HG02763 (cell line): ENCODE measurements around the gene PRKCZ.

Source experiments
- ATAC-seq: cut with Tn5 transposase; IDR thresholded peaks from one replicate; pipeline ENCODE4 v1.9.1; 2021; ENCODE audit warnings: mild to moderate bottlenecking, moderate library complexity; ENCODE audit not compliant: unreplicated experiment

The PRKCZ gene

DNA sequence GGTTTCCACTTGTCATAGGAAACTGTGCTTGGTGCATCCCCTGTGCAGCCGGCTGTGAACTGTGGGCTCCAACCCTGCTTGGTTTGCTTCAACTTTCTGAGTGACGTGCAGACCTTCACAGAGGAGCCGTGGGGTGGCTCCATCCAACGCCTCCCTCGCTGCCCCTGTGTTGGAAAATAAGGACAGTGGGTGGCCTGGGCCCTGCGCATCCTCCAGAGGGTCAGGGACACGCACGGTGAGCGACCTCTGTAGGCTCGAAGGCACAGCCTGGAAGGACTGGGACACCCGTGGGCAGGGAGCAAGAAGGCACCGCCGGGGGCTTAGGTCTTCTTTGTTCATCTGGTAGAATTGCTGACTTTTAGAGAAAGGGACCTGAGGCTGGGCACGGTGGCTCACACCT, 150.9 kb downstream of the PRKCZ start:
- no peak for ATAC-seq

DNA sequence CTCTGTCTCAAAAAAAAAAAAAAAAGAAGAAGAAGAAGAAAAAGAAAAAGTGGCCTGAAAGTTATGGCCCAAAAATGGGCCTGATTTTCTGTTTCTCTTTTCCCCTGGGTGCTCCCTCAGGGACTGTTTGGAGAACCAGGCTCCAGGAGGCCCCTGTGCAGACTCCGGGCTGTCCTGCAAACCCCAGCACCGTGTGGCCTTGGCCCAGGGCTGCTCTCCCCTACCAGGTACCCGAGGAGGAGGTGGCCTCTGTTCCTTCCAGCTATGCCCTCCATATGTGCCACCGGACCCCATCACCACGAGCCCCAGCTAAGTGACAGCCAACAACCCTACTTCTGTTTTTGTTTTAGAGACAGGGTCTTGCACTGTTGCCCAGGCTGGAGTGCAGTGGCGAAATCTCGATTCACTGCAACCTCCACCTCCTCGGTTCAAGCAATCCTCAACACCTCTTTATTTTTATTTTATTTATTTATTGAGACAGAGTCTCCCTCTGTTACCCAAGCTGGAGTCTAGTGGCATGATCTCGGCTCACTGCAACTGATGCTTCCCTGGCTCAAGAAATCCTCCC, 151.9 kb downstream of the PRKCZ start:
- no peak for ATAC-seq

DNA sequence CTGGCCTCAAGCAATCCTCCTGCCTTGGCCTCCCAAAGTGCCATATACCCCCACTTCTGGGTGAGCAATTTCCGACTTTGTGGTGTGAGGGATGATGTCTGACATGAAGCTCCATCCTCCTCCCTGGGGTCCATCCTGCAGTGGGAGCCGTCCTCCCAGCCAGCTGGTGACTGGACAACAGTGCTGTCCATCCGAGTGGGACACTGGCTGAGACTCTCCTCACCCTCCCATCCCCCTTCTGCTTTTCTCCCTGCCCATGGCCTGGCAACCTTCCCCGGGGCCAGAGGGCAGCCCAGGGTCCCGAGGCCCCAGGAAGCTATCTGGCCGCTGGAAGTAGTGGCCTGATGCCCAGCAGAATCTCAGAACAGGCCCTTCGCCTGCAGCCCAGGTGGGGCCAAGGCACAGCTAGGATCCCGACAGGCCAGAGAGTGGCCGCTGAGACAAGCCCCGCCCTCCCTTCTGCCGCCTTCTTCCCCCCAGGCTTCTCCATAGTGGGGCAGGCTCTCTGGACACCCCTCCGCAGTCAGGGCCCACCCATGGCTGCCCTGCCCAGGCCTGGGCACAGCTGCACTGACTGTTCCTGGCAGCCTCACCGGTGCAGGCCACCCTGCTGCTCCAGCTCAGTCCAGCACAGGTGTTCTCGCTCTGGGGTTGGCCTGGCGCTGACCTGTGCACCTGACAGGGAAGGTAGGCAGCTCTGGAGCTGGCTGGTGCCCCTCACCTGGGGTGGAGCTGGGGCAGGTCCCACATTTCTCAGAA, 152.8 kb downstream of the PRKCZ start:
- no peak for ATAC-seq

- ATAC-seq, result no peak
Observed at GRCh38 chr1:2203671-2204414, 153.6 kb downstream of the PRKCZ start.

DNA sequence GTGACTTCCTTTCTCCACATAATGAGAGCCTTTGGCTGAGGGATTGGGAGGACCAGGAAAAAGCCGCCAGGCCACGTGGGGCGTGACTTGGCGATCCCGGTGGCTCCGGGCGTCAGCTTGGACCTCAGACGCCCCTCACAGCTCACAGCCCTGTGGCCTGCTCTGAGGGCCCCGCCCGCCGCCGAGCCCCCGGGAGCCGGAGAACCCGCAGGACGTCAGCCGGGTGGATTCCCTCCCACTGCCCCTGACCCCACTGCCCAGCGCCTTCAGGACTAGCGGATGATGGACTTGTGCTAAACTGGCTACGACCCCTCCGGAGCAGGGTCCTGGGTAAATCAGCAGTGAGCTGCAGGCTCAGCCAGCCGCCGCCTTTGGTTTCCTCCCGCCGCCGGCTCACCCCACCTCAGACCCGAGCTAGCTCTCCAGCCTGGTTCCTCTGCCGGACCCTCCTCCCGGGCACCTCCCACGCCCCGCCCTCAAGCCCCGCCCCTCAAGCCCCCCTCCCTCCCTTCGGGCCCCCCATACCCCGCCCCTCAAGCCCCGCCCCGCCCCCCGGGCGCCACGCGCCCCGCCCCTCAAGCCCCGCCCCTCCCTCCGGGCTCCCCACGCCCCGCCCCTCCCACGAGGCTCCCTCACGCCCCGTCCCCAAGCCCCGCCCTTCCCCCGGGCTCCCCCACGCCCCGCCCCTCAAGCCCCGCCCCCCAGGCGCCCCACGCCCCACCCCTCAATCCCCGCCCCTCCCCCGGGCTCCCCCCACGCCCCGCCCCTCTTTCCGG, 154.4 kb downstream of the PRKCZ start:
- ATAC-seq, result no peak

DNA sequence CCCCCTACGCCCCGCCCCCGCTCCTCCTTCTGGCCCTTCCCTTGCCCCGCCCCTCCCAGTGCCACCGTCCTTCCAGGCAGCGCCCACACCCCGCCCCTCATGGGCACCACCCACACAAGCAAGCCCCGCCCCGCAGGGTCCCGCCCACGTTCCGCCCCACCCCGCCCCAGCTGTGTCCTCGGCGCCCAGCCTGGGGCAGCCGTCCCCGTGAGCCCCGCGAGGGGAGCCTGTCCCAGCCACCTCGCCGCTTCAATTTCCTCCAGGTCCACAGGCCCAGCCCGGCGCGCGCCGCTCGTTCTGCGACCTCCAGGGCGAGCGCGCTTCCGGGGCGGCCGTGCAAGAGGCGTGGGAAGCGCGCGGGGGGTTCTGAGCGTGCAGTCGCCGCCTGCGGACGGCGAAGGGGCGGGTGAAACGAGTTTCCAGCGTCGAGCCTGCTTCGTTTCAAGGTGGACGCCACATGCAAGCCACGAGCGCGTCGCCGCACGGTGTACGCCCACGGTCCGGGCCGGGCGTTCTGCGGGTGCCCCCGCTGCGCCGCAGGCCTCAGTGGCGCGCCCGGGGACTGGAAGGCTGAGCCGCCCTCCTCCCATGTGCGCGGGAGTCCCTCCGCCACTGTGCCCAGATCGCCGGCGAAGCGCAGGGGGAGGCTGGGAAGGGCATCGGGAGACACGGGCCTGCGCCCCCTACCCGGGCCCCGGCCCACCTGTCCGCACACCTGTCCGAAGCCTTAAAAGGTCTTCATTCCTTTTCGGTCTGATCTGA, 155.2 kb downstream of the PRKCZ start:
- ATAC-seq, result peak; percentile 71

- ATAC-seq, result no peak
Observed at GRCh38 chr1:2206813-2207487, 156.7 kb downstream of the PRKCZ start.

DNA sequence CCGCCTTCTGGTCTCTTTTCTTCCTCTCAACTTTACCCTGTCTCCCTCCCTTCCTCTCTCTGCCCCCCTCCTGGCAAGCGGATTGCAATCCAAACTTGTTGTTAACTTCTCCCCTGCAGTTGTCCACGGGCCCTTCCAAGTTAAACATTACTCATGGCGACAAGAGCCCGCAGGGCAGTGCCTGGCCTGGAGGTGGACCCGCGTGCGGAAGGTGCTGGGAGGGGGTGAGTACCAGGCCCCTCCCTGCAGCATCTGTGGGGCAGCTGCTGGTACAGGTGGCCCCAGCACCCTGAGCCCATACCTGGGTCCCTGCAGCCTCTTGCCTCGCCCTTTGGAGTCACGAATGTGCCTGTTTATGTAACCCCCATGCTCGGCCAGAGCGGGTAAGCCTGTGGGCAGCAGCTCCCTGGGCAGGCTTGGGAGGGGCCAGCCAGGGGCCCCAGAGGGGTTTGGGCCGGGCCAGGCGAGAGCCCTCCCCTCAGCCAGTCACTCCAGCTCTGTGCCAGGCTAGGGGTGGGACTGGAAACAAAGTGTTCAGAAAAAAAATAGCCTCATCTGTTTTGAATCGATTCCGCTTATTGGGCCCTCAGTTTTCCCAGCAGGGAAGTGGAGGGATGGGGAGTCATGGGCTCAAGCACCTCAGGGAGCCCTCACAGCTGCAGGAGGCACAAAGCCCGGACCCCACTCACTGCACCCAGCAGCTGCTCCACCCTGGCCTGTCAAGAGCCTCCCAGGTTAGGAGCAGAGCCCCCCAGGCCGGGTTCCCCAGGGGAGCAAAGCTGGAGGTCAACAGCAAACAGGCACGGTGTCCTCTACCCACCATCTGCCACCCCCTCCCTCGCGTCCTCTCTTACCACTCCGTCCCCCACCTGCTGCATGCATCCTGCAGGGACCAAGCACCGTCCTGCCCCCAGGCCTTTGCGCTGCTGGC, 158.4 kb downstream of the PRKCZ start:
- no peak for ATAC-seq

DNA sequence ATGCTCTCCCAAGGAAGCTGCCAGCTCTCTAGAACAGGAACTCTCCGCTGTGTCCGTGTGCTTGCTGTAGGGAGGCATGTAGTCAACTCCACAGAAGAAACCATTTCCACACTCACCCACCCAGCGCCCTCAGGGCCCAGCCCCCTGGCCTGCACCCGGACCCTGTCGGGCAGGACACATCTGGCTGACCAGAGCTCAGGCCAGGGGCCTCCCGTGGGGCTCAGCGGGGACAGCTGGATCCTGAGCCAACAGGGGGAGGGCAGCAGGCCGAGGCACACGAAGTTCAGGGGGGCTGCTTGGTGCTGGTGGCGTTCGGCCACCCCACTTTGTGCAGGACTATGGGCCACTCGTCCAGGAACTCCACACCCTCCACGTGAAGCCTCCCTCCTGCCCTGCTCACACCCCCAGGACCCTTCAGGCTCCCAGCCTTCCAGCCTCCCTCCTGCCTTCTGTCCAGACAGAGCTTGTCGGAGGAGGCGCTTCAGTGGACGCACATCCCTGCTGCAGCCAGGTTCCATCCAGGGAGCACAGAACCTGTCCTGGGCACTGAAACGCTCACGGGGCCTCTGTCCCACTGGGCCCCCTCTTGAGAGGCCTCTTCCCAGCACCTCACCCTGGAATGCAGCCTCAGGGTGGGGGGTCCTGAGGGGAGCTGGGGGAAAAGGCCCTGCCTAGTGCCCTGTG, 159.3 kb downstream of the PRKCZ start:
- no peak for ATAC-seq

DNA sequence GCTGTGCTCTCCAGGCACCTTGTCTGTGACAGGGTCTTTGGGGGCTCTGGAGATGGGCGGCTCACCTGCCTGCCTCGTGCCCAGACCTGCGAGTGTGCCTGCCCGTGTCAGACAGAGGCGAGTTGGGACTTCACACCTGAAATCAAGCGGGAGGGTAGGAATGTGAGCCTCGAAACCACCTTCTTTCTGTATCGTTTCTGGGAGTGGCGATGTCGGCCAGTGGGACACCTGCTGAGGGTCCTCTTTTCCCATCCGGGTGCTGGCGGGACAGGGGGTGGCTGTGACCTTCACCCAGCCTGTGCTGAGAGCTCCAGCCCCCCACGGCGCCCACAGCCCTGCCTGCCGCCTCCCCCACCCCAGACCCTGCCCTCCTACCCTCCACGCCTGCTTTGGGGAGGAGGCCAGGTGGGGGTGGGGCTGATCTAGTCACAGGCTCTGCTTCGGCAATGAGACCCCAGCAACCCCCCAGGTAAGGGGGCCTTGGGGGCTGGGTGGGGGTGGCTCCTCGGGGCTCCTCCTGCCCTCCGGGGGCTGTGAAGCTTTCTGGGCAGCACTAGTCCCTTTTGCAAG, 160.0 kb downstream of the PRKCZ start:
- no peak for ATAC-seq

GRCh38 chr1:2210786-2211185, 160.6 kb downstream of the PRKCZ start:
- ATAC-seq, result no peak

- ATAC-seq, result no peak
Observed at GRCh38 chr1:2212274-2212531, 162.0 kb downstream of the PRKCZ start.

- ATAC-seq, result no peak
Observed at GRCh38 chr1:2212532-2213491, 162.6 kb downstream of the PRKCZ start.

- ATAC-seq, result no peak
Observed at GRCh38 chr1:2213576-2214505, 163.6 kb downstream of the PRKCZ start.

DNA sequence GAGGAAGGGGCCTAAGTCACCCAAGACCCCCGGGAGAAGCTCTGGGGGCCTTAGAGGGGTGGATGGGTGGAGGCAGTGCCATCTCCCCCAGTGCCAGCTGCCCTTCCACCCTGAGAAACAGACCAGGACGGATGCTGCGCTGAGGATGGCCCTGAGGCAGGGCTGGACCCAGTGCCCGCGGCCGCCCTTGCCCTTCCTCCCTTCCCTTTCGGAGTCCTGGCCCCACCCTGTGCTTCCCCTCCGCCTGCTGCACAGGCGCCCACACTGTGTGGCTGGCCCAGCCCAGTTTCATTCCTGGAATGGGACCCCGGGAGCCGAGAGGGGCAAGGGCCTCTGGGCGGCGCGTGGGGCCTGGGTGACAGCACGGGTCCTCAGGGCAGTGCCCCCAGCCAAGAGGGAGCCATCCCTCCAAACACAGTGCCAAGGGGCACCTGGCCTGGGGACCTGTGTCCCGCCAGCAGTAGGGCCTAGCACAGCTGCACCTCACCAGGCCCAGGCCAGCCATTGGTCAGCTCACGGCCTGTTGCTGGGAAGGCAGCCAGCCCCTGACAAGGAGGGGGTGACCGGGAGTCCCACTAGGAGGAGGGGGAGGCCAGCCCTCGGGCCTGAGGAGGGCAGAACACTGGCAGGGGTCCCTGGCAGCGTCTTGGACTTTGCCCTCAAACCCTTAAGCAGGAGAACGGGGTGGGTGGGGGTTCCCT, 164.5 kb downstream of the PRKCZ start:
- no peak for ATAC-seq

DNA sequence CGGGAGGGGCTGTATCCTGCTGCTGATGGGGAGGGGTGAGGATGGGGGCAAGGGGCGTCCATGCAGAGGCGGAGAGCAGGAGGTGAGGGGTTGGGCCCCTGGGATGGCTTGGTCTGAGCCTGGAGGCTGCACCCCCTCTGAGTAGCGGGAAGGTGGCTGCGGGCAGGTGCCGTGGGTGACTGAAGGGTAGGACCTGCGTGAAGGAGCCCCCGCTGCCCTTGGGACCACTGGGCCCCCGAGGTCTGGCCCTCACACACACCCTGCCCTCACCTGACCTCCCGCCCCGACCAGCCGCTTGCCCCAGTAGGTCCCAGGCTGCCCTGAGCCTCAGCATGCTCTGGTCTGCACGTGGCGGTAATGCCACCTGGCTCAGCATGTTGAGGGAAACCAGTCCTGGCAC, 165.1 kb downstream of the PRKCZ start:
- no peak for ATAC-seq
